ENCODE measurements around the gene PUDP. TPM values are rescaled to one million over a fixed set of nuclear protein-coding genes. Genes with fewer than 3 reads are reported as not detected.
A peak's percentile ranks its signal among the peaks of the same experiment; 100 is the strongest.

Gene PUDP
- total RNA-seq, 1 experiment from 2014 or later, result 20.3 TPM

DNA sequence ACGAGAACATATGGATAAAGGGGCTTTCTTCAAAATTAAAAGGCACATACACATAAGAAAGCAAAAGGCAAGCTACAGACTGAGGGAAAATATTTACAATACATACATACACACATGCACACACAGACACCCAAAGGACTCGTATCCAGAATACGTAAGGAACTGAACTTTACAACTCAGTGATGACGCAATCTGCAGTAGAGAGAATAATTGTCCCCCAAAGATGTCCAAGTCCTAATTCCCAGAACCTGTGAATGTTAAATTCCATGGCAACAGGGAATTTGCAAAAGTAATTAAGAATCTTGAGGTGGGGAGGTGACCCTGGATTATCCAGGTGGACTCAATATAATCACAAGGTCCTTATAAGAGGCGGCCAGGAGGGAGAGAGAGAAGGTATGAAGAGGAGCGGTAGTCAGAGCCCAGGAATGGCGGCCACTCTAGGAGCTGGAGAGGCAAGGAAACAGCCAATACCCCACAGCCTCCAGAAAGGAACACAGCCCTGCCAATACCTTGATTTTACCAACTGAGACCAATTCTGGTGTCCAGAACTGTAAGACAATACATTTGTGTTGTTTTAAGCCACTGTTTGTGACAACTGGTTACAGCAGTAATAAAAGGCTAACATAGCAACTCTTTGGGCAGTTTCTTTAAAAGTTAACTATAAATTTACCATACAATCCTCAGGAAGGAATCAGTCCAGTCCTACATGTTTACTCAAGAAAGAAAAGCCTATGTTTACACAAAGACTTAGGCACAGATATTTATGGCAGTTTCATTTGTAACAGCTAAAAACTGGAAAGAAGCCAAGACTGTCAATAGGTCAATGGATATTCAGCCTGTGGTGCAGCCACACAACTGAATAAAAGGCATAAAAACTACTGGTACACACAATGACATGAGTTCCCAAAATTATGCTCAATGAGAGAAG is 27.7 kb downstream of the PUDP start:
- peaks cover 8% of the 10 kb centered on the region in 2 experiments; a peak in 2 of 4 replicates for H3K4me1 ChIP-seq (ENCODE audit: control insufficient read depth in 1 of 2, insufficient read depth in 2 of 2, low read length in 2 of 2)
- H4K20me1 ChIP-seq (ENCODE audit: insufficient read depth), result no peaks in the 10 kb centered on the region
- H3K9me2 ChIP-seq (ENCODE audit: insufficient read depth), result no peaks in the 10 kb centered on the region
- no peaks in the 10 kb centered on the region for H3K27me3 ChIP-seq (ENCODE audit: insufficient read depth, low read length)
- H3K9me3 ChIP-seq (ENCODE audit: control insufficient read depth in 1 of 2, insufficient read depth in 1 of 2, low read depth in 1 of 2, low read length in 2 of 2), result no peaks in the 10 kb centered on the region
- H3K79me2 ChIP-seq (ENCODE audit: insufficient read depth, low read length), result peaks cover 38% of the 10 kb centered on the region
- no peak overlapping the region for H3K27ac ChIP-seq (ENCODE audit: low read depth, low read length)
- no peak overlapping the region for H3K9ac ChIP-seq (ENCODE audit: low read length)
- RAD21 ChIA-PET (ENCODE audit: low non-redundant PET in 1 of 2, low total read pairs in 2 of 2, uncharacterized antibody in 2 of 2, unreplicated experiment in 2 of 2), result no interaction called here
- TF ChIP-seq TCF7L2 (IDR thresholded peaks at IDR 0.05; ENCODE audit: borderline replicate concordance, extremely low read depth, insufficient read depth, insufficient read length), result no peak
- TF ChIP-seq POLR2A (IDR thresholded peaks at IDR 0.05; ENCODE audit: borderline replicate concordance, extremely low read depth, insufficient read depth, insufficient read length), result no peak
- TF ChIP-seq CTCF (IDR thresholded peaks at IDR 0.05 in 2 of 3, conservative IDR thresholded peaks at IDR 0.05 in 1 of 3; ENCODE audit: borderline replicate concordance in 1 of 3, insufficient read depth in 1 of 3, low read depth in 2 of 3, low read length in 2 of 3), result no peak
- TF ChIP-seq SIN3A (IDR thresholded peaks at IDR 0.05; ENCODE audit: low read depth), result no peak
- no peak for TF ChIP-seq CBX3 (IDR thresholded peaks at IDR 0.05; ENCODE audit: low read depth)
- TF ChIP-seq SRF (IDR thresholded peaks at IDR 0.05; ENCODE audit: low read depth), result no peak
- no peak for TF ChIP-seq EZH2phosphoT487 (IDR thresholded peaks at IDR 0.05; ENCODE audit: borderline replicate concordance)
- no peak for TF ChIP-seq ZNF274 (IDR thresholded peaks at IDR 0.05; ENCODE audit: low read depth, low read length)
- TF ChIP-seq SP1 (IDR thresholded peaks at IDR 0.05; ENCODE audit: low read depth), result no peak
- TF ChIP-seq YY1 (IDR thresholded peaks at IDR 0.05; ENCODE audit: extremely low read depth, insufficient replicate concordance, low read depth, low read length), result no peak
- no peak for TF ChIP-seq ZFX (IDR thresholded peaks at IDR 0.05)
- TF ChIP-seq MAX (IDR thresholded peaks at IDR 0.05), result no peak
- no peak for TF ChIP-seq RAD21 (IDR thresholded peaks at IDR 0.05; ENCODE audit: low read depth)
- TF ChIP-seq EZH2 (IDR thresholded peaks at IDR 0.05), result no peak
- TF ChIP-seq FOSL1 (IDR thresholded peaks at IDR 0.05; ENCODE audit: low read depth), result no peak
- no peak for TF ChIP-seq CEBPB (IDR thresholded peaks at IDR 0.05; ENCODE audit: low read depth)
- no peak for TF ChIP-seq ELF1 (IDR thresholded peaks at IDR 0.05; ENCODE audit: borderline replicate concordance, low read depth)
- no peak for TF ChIP-seq POLR2AphosphoS5 (IDR thresholded peaks at IDR 0.05; ENCODE audit: low read depth, low read length)
- no TSS peak for BruUV-seq (replicated peaks)
- H3K4me3 ChIP-seq (replicated peaks in 1 of 2; ENCODE audit: low read depth in 1 of 2, low read length in 2 of 2), result no peak overlapping the region
- POLR2A ChIA-PET, result no interaction called here
- DNase-seq (ENCODE audit: low read depth, low spot score) (no peak), ATAC-seq (no peak)
- intact Hi-C loops (cut with micrococcal nuclease), result no loop called here
- CTCF ChIA-PET, result no interaction called here
- no peak overlapping the region for H2AFZ ChIP-seq (ENCODE audit: low read depth, low read length, poor library complexity, severe bottlenecking)
- H3K36me3 ChIP-seq (ENCODE audit: control insufficient read depth in 1 of 2, insufficient read depth in 2 of 2, low read length in 2 of 2), result no peaks in the 10 kb centered on the region
- 0 out of 2 replicates have a peak overlapping the region, but pooled peaks have one; percentile 3 for H3K4me2 ChIP-seq (ENCODE audit: low read length)

Measured in HCT116 (cell line).